ENCODE measurements around the gene PSMD9.
"Not testable (repeated sequence)": the region's sequence is repeated elsewhere in the genome, so short reads cannot be mapped to it uniquely, and the experiment has no call there.

The PSMD9 gene

GRCh38 chr12:121857322-121858246, 31.0 kb upstream of the PSMD9 start:
- Histone ChIP-seq H3K4me1 (peaks cover 27 to 46% (median 32%) of the 10 kb centered on the region in 10 experiments), H3K4me3 (no peak overlapping the region), H4K20me1 (peaks cover 0 to 4% (median 0%) of the 10 kb centered on the region in 11 experiments; a peak in 1 of 22 replicates), H3K9me3 (replicated peaks in 1 of 11) (no peaks in the 10 kb centered on the region), H3K27me3 (no peaks in the 10 kb centered on the region), H3K36me3 (no peaks in the 10 kb centered on the region), H3K4me2 (peak overlapping the region in 6 of 11 experiments; percentile 5 to 59 (median 44); a peak in 5 of 22 replicates), H3K27ac (0 out of 22 replicates have a peak overlapping the region, but pooled peaks of 1 of the 11 experiments have one; percentile 9), H3K9ac (no peak overlapping the region)
- TF ChIP-seq Cebpa-rat (IDR thresholded peaks at IDR 0.05): no peak

- peak overlapping the region in 1 of 11 experiments; percentile 11; a peak in 1 of 22 replicates for H3K4me2 ChIP-seq
- no peaks in the 10 kb centered on the region for H3K36me3 ChIP-seq
- H3K27ac ChIP-seq: no peak overlapping the region
- no peaks in the 10 kb centered on the region for H3K27me3 ChIP-seq
- H3K9ac ChIP-seq: no peak overlapping the region
- peaks cover 27 to 46% (median 32%) of the 10 kb centered on the region in 10 experiments for H3K4me1 ChIP-seq
- peaks cover 0 to 4% (median 0%) of the 10 kb centered on the region in 11 experiments; a peak in 1 of 22 replicates for H4K20me1 ChIP-seq
- H3K9me3 ChIP-seq (replicated peaks in 1 of 11): no peaks in the 10 kb centered on the region
- no peak for TF ChIP-seq Cebpa-rat (IDR thresholded peaks at IDR 0.05)
- no peak overlapping the region for H3K4me3 ChIP-seq
Measured at GRCh38 chr12:121858318-121858661, 30.3 kb upstream of the PSMD9 start.

GRCh38 chr12:121858662-121859572, 29.7 kb upstream of the PSMD9 start, which contains the start of gene HPD:
Gene HPD (minus strand): TSS chr12:121858859. CDS start chr12:121858823, 36 bp downstream.
- Histone ChIP-seq H3K4me2 (peak within 1 kb of the TSS in 2 of 11 experiments; percentile 53 to 58; a peak in 1 of 22 replicates), H3K27ac (no peak within 1 kb of the TSS), H3K9ac (no peak within 1 kb of the TSS)

GRCh38 chr12:121860257-121860656, 28.3 kb upstream of the PSMD9 start:
- TF ChIP-seq Cebpa-rat (IDR thresholded peaks at IDR 0.05): no peak
- Histone ChIP-seq H4K20me1 (peaks cover 0 to 4% (median 0%) of the 10 kb centered on the region in 11 experiments; a peak in 1 of 22 replicates), H3K27me3 (no peaks in the 10 kb centered on the region), H3K9me3 (replicated peaks in 1 of 11) (no peaks in the 10 kb centered on the region), H3K36me3 (no peaks in the 10 kb centered on the region), H3K9ac (no peak overlapping the region), H3K27ac (no peak overlapping the region), H3K4me2 (no peak overlapping the region), H3K4me3 (no peak overlapping the region), H3K4me1 (peaks cover 18 to 34% (median 28%) of the 10 kb centered on the region in 10 experiments)

More at GRCh38 chr12:121858662-121859572, 29.7 kb upstream of the PSMD9 start, which contains the start of gene HPD:
- no peaks in the 10 kb centered on the region for H3K36me3 ChIP-seq
- TF ChIP-seq Cebpa-rat (IDR thresholded peaks at IDR 0.05): no peak
- peaks cover 24 to 43% (median 32%) of the 10 kb centered on the region in 10 experiments for H3K4me1 ChIP-seq
- no peaks in the 10 kb centered on the region for H3K9me3 ChIP-seq (replicated peaks in 1 of 11)
- H4K20me1 ChIP-seq: peaks cover 0 to 4% (median 0%) of the 10 kb centered on the region in 11 experiments; a peak in 1 of 22 replicates
- no peak within 1 kb of the TSS for H3K4me3 ChIP-seq
- H3K27me3 ChIP-seq: no peaks in the 10 kb centered on the region

DNA sequence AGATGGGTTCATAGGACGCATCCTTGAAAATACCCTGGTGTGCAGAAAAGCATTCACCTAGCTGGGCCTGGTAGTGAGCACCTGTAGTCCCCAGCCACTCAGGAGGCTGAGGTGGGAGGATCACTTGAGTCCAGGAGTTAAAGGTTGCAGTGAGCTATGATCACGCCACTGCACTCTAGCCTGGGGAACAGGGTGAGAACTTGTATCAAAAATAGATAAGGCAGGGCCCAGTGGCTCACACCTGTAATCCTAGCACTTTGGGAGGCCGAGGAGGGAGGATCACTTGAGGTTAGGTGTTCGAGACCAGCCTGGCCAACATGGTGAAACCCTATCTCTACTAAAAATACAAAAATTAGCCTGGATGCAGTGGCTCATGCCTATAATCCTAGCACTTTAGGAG, 27.9 kb upstream of the PSMD9 start:
- not testable (repeated sequence) for H3K27ac ChIP-seq; H3K9ac ChIP-seq; H3K27me3 ChIP-seq; H3K4me3 ChIP-seq; H4K20me1 ChIP-seq; H3K4me2 ChIP-seq; H3K36me3 ChIP-seq; H3K9me3 ChIP-seq (replicated peaks in 1 of 11)
- peaks cover 14 to 29% (median 23%) of the 10 kb centered on the region in 10 experiments for H3K4me1 ChIP-seq

- Histone ChIP-seq H3K9me3 (replicated peaks in 1 of 11) (no peaks in the 10 kb centered on the region), H3K4me1 (peaks cover 3 to 19% (median 13%) of the 10 kb centered on the region in 10 experiments; a peak in 19 of 20 replicates), H3K4me2 (no peak overlapping the region), H3K27me3 (no peaks in the 10 kb centered on the region), H3K4me3 (no peak overlapping the region), H3K27ac (no peak overlapping the region), H3K36me3 (no peaks in the 10 kb centered on the region), H4K20me1 (no peaks in the 10 kb centered on the region; a peak in 1 of 22 replicates), H3K9ac (no peak overlapping the region)
- TF ChIP-seq Cebpa-rat (IDR thresholded peaks at IDR 0.05): no peak
Measured at GRCh38 chr12:121861636-121862254, 26.8 kb upstream of the PSMD9 start.

- Histone ChIP-seq H3K9ac (no peak overlapping the region), H3K9me3 (replicated peaks in 1 of 11) (no peaks in the 10 kb centered on the region)
Measured at GRCh38 chr12:121866331-121866730, 22.3 kb upstream of the PSMD9 start.

DNA sequence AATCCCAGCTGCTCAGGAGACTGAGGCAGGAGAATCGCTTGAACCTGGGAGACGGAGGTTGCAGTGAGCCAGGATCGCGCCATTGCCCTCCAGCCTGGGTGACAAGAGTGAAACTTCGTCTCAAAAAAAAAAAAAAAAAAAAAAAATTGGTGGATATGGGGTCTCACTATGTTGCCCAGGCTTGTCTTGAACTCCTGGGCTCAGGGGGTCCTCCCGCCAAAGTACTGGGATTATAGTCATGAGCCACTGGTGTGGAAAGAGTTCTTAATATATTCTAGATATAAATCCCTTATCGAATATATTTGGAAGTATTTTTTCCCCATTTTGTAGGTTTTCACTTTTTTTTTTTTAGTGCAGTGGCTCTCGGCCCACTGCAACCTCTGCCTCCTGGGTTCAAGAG, 19.4 kb upstream of the PSMD9 start:
- not testable (repeated sequence) for H3K4me3 ChIP-seq; H3K9me3 ChIP-seq (replicated peaks in 1 of 11); H3K4me2 ChIP-seq; H3K27ac ChIP-seq; H3K36me3 ChIP-seq; H3K9ac ChIP-seq; H4K20me1 ChIP-seq
- Histone ChIP-seq H3K27me3 (peaks cover 0 to 14% (median 0%) of the 10 kb centered on the region in 11 experiments; a peak in 1 of 22 replicates), H3K4me1 (peaks cover 0 to 18% (median 8%) of the 10 kb centered on the region in 10 experiments; a peak in 12 of 20 replicates)

More at GRCh38 chr12:121866331-121866730, 22.3 kb upstream of the PSMD9 start:
- no peaks in the 10 kb centered on the region for H3K36me3 ChIP-seq
- TF ChIP-seq Cebpa-rat (IDR thresholded peaks at IDR 0.05): no peak
- H4K20me1 ChIP-seq: no peaks in the 10 kb centered on the region; a peak in 1 of 22 replicates
- H3K27me3 ChIP-seq: 0 out of 22 replicates have a peak, but pooled peaks cover 0 to 1% (median 0%) of the 10 kb centered on the region in 11 experiments
- no peak overlapping the region for H3K4me2 ChIP-seq
- H3K4me1 ChIP-seq: peaks cover 0 to under 1% (median 0%) of the 10 kb centered on the region in 10 experiments; a peak in 1 of 20 replicates
- no peak overlapping the region for H3K27ac ChIP-seq
- H3K4me3 ChIP-seq: no peak overlapping the region
